ENCODE measurements around the gene MSH5. TPM values are rescaled to one million over a fixed set of nuclear protein-coding genes. Genes with fewer than 3 reads are reported as not detected.

The MSH5 gene
- total and polyA plus RNA-seq, 5 donors: 1.8 to 3.2 (median 3.0) TPM

GRCh38 chr6:31732029-31732428 lies 7.8 kb upstream of the MSH5 start:
- Histone ChIP-seq H3K9me3 (ENCODE audit: control insufficient read depth, low read length) (no peaks in the 10 kb centered on the region), H3K27ac (ENCODE audit: low read length) (no peak overlapping the region), H3K4me3 (ENCODE audit: low read length) (no peak overlapping the region), H3K4me1 (ENCODE audit: control insufficient read depth, insufficient read depth, low read length) (peaks cover 9% of the 10 kb centered on the region), H3K27me3 (ENCODE audit: control insufficient read depth, insufficient read depth) (no peaks in the 10 kb centered on the region)
- intact Hi-C loops (cut with DNase I): loop anchor here in 1 of 4 donors (10.0 kb wide), 1 partner anchor 103 kb away; no protein-coding TSS in a partner anchor
- ATAC-seq (no peak), DNase-seq (no peak)
- WGBS: 59% methylated on average over 3 of the region's 3 CpGs

GRCh38 chr6:31733734-31734133 lies 6.1 kb upstream of the MSH5 start:
- peak overlapping the region; percentile 49 for H3K27ac ChIP-seq (ENCODE audit: low read length)
- WGBS: 83% methylated on average over 4 of the region's 4 CpGs
- H3K9me3 ChIP-seq (ENCODE audit: control insufficient read depth, low read length): no peaks in the 10 kb centered on the region
- intact Hi-C loops (cut with DNase I): loop anchor here in 1 of 4 donors (10.0 kb wide), 1 partner anchor 101 kb away; no protein-coding TSS in a partner anchor
- DNase-seq (no peak), ATAC-seq (no peak)
- H3K4me3 ChIP-seq (ENCODE audit: low read length): no peak overlapping the region
- H3K4me1 ChIP-seq (ENCODE audit: control insufficient read depth, insufficient read depth, low read length): peaks cover 9% of the 10 kb centered on the region
- no peaks in the 10 kb centered on the region for H3K27me3 ChIP-seq (ENCODE audit: control insufficient read depth, insufficient read depth)

GRCh38 chr6:31734247-31734820 lies 5.5 kb upstream of the MSH5 start:
- intact Hi-C loops (cut with DNase I): loop anchor here in 1 of 4 donors (10.0 kb wide), 1 partner anchor 100 kb away; no protein-coding TSS in a partner anchor
- peak overlapping the region; percentile 86 for H3K4me3 ChIP-seq (ENCODE audit: low read length)
- 9% methylated on average over 2 of the region's 2 CpGs for WGBS
- peaks cover 9% of the 10 kb centered on the region for H3K4me1 ChIP-seq (ENCODE audit: control insufficient read depth, insufficient read depth, low read length)
- peak overlapping the region; percentile 49 for H3K27ac ChIP-seq (ENCODE audit: low read length)
- DNase-seq (peak in 1 of 3 donors; percentile 77), ATAC-seq (no peak)
- no peaks in the 10 kb centered on the region for H3K9me3 ChIP-seq (ENCODE audit: control insufficient read depth, low read length)
- no peaks in the 10 kb centered on the region for H3K27me3 ChIP-seq (ENCODE audit: control insufficient read depth, insufficient read depth)

GRCh38 chr6:31734821-31735406 lies 4.9 kb upstream of the MSH5 start:
- intact Hi-C loops (cut with DNase I): loop anchor here in 2 of 4 donors (5.0 to 10.0 kb wide), 2 partner anchors 37 to 100 kb away; no protein-coding TSS in a partner anchor
- peaks cover 9% of the 10 kb centered on the region for H3K4me1 ChIP-seq (ENCODE audit: control insufficient read depth, insufficient read depth, low read length)
- peak overlapping the region; percentile 86 for H3K4me3 ChIP-seq (ENCODE audit: low read length)
- H3K9me3 ChIP-seq (ENCODE audit: control insufficient read depth, low read length): no peaks in the 10 kb centered on the region
- H3K27ac ChIP-seq (ENCODE audit: low read length): peak overlapping the region; percentile 49
- H3K27me3 ChIP-seq (ENCODE audit: control insufficient read depth, insufficient read depth): no peaks in the 10 kb centered on the region
- ATAC-seq (peak; percentile 2 to 44), DNase-seq (peak; percentile 61 to 69 (median 67))
- WGBS: under 1% methylated on average over 18 of the region's 18 CpGs

- intact Hi-C loops (cut with DNase I): loop anchor here in 2 of 4 donors (5.0 to 10.0 kb wide), 2 partner anchors 36 to 99 kb away; no protein-coding TSS in a partner anchor
- H3K4me1 ChIP-seq (ENCODE audit: control insufficient read depth, insufficient read depth, low read length): peaks cover 9% of the 10 kb centered on the region
Observed at GRCh38 chr6:31736021-31736767, 3.6 kb upstream of the MSH5 start, which contains the start of gene CLIC1. TSS of gene CLIC1 (minus strand) at chr6:31736530. CDS start at chr6:31736300, 230 bp downstream.

GRCh38 chr6:31736768-31737314 lies 3.0 kb upstream of the MSH5 start:
- intact Hi-C loops (cut with DNase I): loop anchor here in 2 of 4 donors (5.0 to 10.0 kb wide), 2 partner anchors 35 to 98 kb away; no protein-coding TSS in a partner anchor
- WGBS: 37% methylated on average over 10 of the region's 10 CpGs
- H3K9me3 ChIP-seq (ENCODE audit: control insufficient read depth, low read length): no peaks in the 10 kb centered on the region
- peak overlapping the region; percentile 49 for H3K27ac ChIP-seq (ENCODE audit: low read length)
- DNase-seq (peak in 2 of 3 donors; percentile 58 to 62), ATAC-seq (no peak)
- no peaks in the 10 kb centered on the region for H3K27me3 ChIP-seq (ENCODE audit: control insufficient read depth, insufficient read depth)
- peaks cover 9% of the 10 kb centered on the region for H3K4me1 ChIP-seq (ENCODE audit: control insufficient read depth, insufficient read depth, low read length)
- peak overlapping the region; percentile 86 for H3K4me3 ChIP-seq (ENCODE audit: low read length)

More at GRCh38 chr6:31736021-31736767, 3.6 kb upstream of the MSH5 start, which contains the start of gene CLIC1:
- Histone ChIP-seq H3K27me3 (ENCODE audit: control insufficient read depth, insufficient read depth) (no peaks in the 10 kb centered on the region), H3K4me3 (ENCODE audit: low read length) (peak within 1 kb of the TSS; percentile 86), H3K27ac (ENCODE audit: low read length) (peak within 1 kb of the TSS; percentile 49), H3K9me3 (ENCODE audit: control insufficient read depth, low read length) (no peaks in the 10 kb centered on the region)
- DNase-seq (peak; percentile 91 to 94 (median 94)), ATAC-seq (peak; percentile 73 to 76)
- 0% methylated on average over 24 of the region's 24 CpGs for WGBS

GRCh38 chr6:31737315-31737990 lies 2.4 kb upstream of the MSH5 start:
- no peak for DNase-seq
- Histone ChIP-seq H3K4me1 (ENCODE audit: control insufficient read depth, insufficient read depth, low read length) (peaks cover 9% of the 10 kb centered on the region), H3K9me3 (ENCODE audit: control insufficient read depth, low read length) (no peaks in the 10 kb centered on the region), H3K4me3 (ENCODE audit: low read length) (no peak overlapping the region), H3K27ac (ENCODE audit: low read length) (peak overlapping the region; percentile 37), H3K27me3 (ENCODE audit: control insufficient read depth, insufficient read depth) (no peaks in the 10 kb centered on the region)
- intact Hi-C loops (cut with DNase I): loop anchor here in 2 of 4 donors (5.0 to 10.0 kb wide), 2 partner anchors 35 to 97 kb away; no protein-coding TSS in a partner anchor
- WGBS: 50% methylated on average over 7 of the region's 7 CpGs
- no peak for ATAC-seq

GRCh38 chr6:31737991-31738979 lies 1.5 kb upstream of the MSH5 start:
- Histone ChIP-seq H3K9me3 (ENCODE audit: control insufficient read depth, low read length) (no peaks in the 10 kb centered on the region), H3K4me3 (ENCODE audit: low read length) (no peak overlapping the region), H3K4me1 (ENCODE audit: control insufficient read depth, insufficient read depth, low read length) (peaks cover 9% of the 10 kb centered on the region), H3K27me3 (ENCODE audit: control insufficient read depth, insufficient read depth) (no peaks in the 10 kb centered on the region), H3K27ac (ENCODE audit: low read length) (peak overlapping the region; percentile 34)
- DNase-seq: peak in 1 of 3 donors; percentile 77
- ATAC-seq: peak in 1 of 2 donors; percentile 7
- WGBS: 24% methylated on average over 6 of the region's 6 CpGs
- intact Hi-C loops (cut with DNase I): loop anchor here in 2 of 4 donors (5.0 to 10.0 kb wide), 2 partner anchors 34 to 97 kb away; no protein-coding TSS in a partner anchor
